GM20431 (cell line): Measurements from ENCODE around the gene ABCD3.
"Not testable (repeated sequence)": the region's sequence is repeated elsewhere in the genome, so short reads cannot be mapped to it uniquely, and the experiment has no call there.

Experiments
- in situ Hi-C: fragments of 300-500 bp; cut with MseI, MboI; formaldehyde crosslinking; loops from one replicate; pipeline ENCODE4 v1.15.0; 2020; ENCODE audit warnings: low sequenced_read_pairs; ENCODE audit not compliant: unreplicated experiment

ABCD3 gene

DNA sequence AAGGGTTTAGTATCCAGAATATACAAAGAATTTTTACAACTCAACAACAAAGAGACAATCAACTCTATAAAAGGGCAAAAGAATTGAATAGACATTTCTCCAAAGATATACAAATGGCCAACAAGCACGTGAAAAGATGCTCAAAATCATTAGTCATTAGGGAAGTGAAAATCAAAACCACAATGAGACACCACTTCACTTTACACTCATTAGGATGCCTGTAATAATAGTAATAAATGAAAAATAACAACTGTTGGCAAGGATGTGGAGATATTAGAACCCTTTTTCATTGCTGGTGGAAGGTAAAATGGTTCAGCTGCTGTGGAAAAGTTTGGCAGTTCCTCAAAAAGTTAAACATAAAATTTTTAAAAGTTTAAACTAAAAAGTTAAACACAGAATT, 7.0 kb upstream of the ABCD3 start:
- in situ Hi-C loops: no loop called here

DNA sequence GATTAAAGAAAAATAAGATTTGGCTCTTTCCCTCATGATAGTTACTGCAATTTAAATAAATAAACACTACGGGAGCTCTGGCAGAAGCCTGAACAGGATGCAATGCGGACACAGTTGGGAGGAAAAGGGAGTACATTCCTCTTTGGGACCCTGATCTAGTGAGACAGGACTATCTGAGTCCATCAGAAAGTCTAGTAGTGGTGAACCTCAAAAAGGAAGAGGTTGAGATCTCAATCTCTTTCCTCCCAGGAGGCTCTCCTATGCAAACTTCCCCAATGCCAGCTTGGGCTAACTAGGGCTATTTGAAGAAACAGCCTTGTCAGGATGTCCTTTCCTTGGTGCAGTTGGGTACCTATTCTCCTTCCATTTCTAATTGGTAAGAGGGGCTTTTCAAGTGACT, 4.9 kb upstream of the ABCD3 start:
- in situ Hi-C loops: no loop called here

DNA sequence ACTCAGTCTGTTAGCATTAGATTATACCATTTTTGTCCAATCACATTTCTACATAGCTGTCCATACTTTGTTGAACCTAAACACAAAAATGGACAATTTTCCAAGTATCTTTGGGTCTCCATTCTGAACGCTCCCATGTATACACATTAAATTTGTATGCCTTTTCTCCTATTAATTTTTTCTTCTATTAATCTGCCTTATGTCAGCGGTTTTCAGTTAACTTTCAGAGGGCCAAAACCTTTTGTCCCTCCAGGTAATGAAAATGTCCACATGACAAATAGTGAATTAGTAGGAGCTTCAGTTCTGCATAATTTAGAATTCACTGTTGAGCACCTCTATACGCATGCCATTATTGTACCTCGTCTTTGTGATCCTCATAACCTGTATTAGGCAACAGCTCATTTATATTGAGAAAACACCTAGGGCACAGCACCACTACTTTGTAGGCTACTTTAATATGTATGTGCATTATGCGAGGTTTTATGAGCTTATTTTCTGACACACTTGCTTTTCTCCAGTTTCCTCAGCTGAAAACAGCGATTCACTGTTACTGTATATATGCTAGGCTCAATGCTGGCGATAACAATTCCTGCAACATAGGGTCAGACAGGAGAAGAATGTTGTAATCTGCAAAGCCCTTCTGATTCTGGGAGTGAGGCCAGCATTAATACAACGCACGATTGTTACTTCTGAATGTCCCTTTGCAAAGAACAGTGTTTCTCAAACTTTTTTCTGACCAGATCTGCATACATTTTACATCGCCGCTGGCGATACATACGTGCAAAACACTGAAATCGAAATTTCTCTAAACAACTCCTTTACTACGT, 1.1 kb upstream of the ABCD3 start:
- in situ Hi-C loops: no loop called here

DNA sequence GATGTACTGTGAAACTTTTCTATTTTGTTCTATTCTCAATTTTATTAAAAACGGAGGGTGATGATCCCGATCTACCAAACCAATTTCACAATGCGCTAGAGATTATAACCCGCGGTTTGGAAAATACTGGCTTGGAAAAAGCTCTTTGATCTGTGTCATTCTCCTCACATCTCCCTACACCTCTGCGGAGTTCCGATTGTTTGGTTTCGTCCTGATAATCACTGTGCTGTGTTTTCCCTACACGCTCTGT, 536 bp upstream of the ABCD3 start:
- in situ Hi-C loops: no loop called here

DNA sequence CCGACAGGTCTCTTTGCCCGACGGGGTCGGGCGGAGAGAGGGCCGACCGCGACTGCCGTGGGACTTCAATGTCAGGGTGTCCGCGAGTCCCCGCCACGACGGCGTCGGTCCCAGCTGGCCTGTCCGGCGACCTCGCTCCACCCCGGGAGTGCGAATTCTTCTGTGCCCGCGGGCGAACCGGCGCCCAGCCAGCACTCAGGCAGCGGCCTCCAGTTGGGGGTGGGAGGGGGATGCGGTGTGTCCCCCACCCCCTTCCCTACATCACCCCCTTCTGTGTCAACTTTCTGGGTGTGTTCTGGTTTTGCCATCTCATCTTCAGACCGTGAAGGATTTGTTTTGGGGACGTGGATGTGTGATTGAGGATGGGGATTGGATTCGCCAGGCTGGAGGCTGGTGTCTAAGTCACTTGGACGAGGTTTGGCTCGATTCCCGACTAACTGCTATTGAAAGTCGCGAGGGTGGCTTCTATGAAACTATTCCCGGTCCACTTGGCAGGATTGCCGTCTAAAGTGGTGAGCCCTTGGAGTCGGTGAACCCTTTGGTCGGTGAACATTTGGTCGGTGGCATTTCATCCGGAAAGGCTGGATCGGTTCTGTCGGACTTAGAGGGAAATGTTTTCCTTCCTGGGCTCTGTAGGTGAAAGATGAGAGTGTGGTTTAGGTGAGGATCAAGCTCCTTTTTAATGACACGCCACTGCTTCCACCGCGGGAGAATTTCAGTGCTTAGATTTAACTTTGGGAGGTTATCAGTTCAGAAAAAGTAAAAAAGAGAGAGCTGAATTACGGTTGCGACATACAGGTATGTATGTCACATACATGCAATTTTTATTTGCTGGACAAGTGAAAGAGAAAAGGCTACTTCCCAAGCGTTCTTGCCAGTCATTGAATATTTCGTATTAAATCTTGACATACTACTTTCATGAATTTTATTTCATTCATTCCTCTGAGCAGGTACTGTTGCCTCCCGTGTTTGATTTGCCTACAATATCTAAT, 771 bp downstream of the ABCD3 start:
- in situ Hi-C loops: no loop called here

- in situ Hi-C loops: no loop called here
Observed at GRCh38 chr1:94422115-94422820, 4.1 kb downstream of the ABCD3 start.

GRCh38 chr1:94425821-94426484, 7.8 kb downstream of the ABCD3 start:
- in situ Hi-C loops: no loop called here

- in situ Hi-C loops: not testable (repeated sequence)
Observed at GRCh38 chr1:94426485-94426870, 8.3 kb downstream of the ABCD3 start.

DNA sequence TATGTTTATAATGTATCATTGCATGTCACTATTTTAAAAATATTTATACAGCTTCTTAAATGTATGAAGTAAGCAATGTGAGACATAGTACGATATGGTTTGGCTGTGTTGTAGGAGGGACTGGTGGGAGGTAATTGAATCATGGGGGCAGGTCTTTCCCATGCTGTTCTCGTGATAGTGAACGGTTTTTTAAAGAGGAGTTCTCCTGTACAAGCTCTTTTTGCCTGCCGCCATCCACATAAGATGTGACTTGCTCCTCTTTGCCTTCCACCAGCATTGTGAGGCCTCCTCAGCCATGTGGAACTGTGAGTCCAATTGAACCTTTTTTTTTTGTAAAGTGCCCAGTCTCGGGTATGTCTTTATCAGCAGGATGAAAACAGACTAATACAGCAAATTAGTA, 10.3 kb downstream of the ABCD3 start:
- in situ Hi-C loops: no loop called here

- in situ Hi-C loops: not testable (repeated sequence)
Observed at GRCh38 chr1:94428927-94429528, 10.8 kb downstream of the ABCD3 start.

- in situ Hi-C loops: not testable (repeated sequence)
Observed at GRCh38 chr1:94430066-94430465, 11.9 kb downstream of the ABCD3 start.

GRCh38 chr1:94433866-94434265, 15.7 kb downstream of the ABCD3 start:
- in situ Hi-C loops: no loop called here

- in situ Hi-C loops: no loop called here
Observed at GRCh38 chr1:94434365-94435045, 16.3 kb downstream of the ABCD3 start.

- in situ Hi-C loops: no loop called here
Observed at GRCh38 chr1:94438692-94439276, 20.6 kb downstream of the ABCD3 start.

- in situ Hi-C loops: no loop called here
Observed at GRCh38 chr1:94440088-94440487, 21.9 kb downstream of the ABCD3 start.

GRCh38 chr1:94443067-94443466, 24.9 kb downstream of the ABCD3 start:
- in situ Hi-C loops: not testable (repeated sequence)

GRCh38 chr1:94444819-94445218, 26.6 kb downstream of the ABCD3 start:
- in situ Hi-C loops: not testable (repeated sequence)

- in situ Hi-C loops: not testable (repeated sequence)
Observed at GRCh38 chr1:94445733-94446132, 27.5 kb downstream of the ABCD3 start.

- in situ Hi-C loops: not testable (repeated sequence)
Observed at GRCh38 chr1:94446177-94446576, 28.0 kb downstream of the ABCD3 start.
